PC-9 (cell line): ENCODE results near the gene LAMA2. TPM values are rescaled to one million over a fixed set of nuclear protein-coding genes. Genes with fewer than 3 reads are reported as not detected.

Source experiments
- BruUV-seq: library from RNA; stranded (reverse); fragments of 400-500 nt; replicated peaks from 2 replicates; lab custom pipeline; 2021; lab: Mats Ljungman, UMichigan
- CTCF ChIA-PET: fragments of 300-600 bp; sonication (Branson Sonifier 250); formaldehyde crosslinking; loops from one replicate; lab custom pipeline; 2022; ENCODE audit warnings: antibody characterized with exemption; lab: Charles Lee
- POLR2A ChIA-PET: fragments of 300-600 bp; sonication (Branson Sonifier 250); formaldehyde crosslinking; loops from one replicate; lab custom pipeline; 2022; ENCODE audit warnings: antibody characterized with exemption; ENCODE audit not compliant: unreplicated experiment; lab: Charles Lee
- DNase-seq, 2 experiments: peaks; one replicate each; pipeline versions ENCODE4 v3.0.0 to v3.0.0-alpha.2; 2015 to 2022; ENCODE audit warnings: mixed read lengths in 1 of 2
- H2AFZ ChIP-seq: fragments of 200-600 bp; sonication (generic); 2 replicates; pipeline ENCODE4 v1.8.1; 2017; ENCODE audit warnings: antibody characterized with exemption
- H3F3A ChIP-seq: fragments of 200-600 bp; sonication (generic); 2 replicates; pipeline ENCODE4 v1.8.1; 2017; ENCODE audit warnings: antibody characterized with exemption, mild to moderate bottlenecking, low read depth; ENCODE audit not compliant: insufficient read depth
- H3K27ac ChIP-seq: fragments of 200-600 bp; sonication (generic); 2 replicates; pipeline ENCODE4 v1.6.1; 2016; ENCODE audit warnings: mixed run types
- H3K27me3 ChIP-seq: fragments of 200-600 bp; sonication (generic); 2 replicates; pipeline ENCODE4 v1.6.1; 2016; ENCODE audit warnings: low read depth, mixed run types; ENCODE audit not compliant: insufficient read depth
- H3K36me3 ChIP-seq: fragments of 200-600 bp; sonication (generic); 2 replicates; pipeline ENCODE4 v1.6.1; 2016; ENCODE audit warnings: low read depth, mixed run types
- H3K4me1 ChIP-seq: fragments of 200-600 bp; sonication (generic); replicated peaks from 2 replicates; pipeline ENCODE4 v1.6.1; 2016; ENCODE audit warnings: mixed run types; ENCODE audit not compliant: insufficient read depth
- H3K4me2 ChIP-seq: fragments of 200-600 bp; sonication (generic); 2 replicates; pipeline ENCODE4 v1.6.1; 2017; ENCODE audit warnings: mixed run types
- H3K4me3 ChIP-seq: fragments of 200-600 bp; sonication (generic); 2 replicates; pipeline ENCODE4 v1.6.1; 2016; ENCODE audit warnings: mixed run types
- H3K79me2 ChIP-seq: fragments of 200-600 bp; sonication (generic); 2 replicates; pipeline ENCODE4 v1.6.1; 2017; ENCODE audit warnings: low read depth, mixed run types
- H3K9me2 ChIP-seq: fragments of 200-600 bp; sonication (generic); 2 replicates; pipeline ENCODE4 v1.8.1; 2017; ENCODE audit warnings: mild to moderate bottlenecking; ENCODE audit not compliant: insufficient read depth
- H3K9me3 ChIP-seq: fragments of 200-600 bp; sonication (generic); 2 replicates; pipeline ENCODE4 v1.8.1; 2016; ENCODE audit warnings: low read depth; ENCODE audit not compliant: insufficient read depth
- H4K20me1 ChIP-seq: fragments of 200-600 bp; sonication (generic); 2 replicates; pipeline ENCODE4 v1.8.1; 2017; ENCODE audit not compliant: insufficient read depth
- EZH2 ChIP-seq: fragments of 200-600 bp; sonication (generic); IDR thresholded peaks from 2 replicates; pipeline ENCODE4 v1.8.0; 2017; ENCODE audit warnings: antibody characterized with exemption, low read depth
- intact Hi-C: fragments of 100-400 bp; cut with micrococcal nuclease; formaldehyde crosslinking; loops from one replicate; pipeline ENCODE4 v1.10.0; 2022; ENCODE audit not compliant: unreplicated experiment
- total RNA-seq: library from RNA; stranded (reverse); gene quantifications from 2 replicates; pipeline ENCODE4 v1.2.3, GENCODE V29; 2021
- TF ChIP-seq, protein P1 (sequence below): fragments of 200-600 bp; sonication (generic); conservative IDR thresholded peaks from 2 replicates; pipeline ENCODE4 v1.6.1; 2017; ENCODE audit warnings: mixed run types, antibody characterized with exemption, mild to moderate bottlenecking, moderate library complexity

The LAMA2 gene
- total RNA-seq, 1 experiment from 2014 or later, result 2.8 TPM

- H3K79me2 ChIP-seq, result no peaks in the 10 kb centered on the region
These were observed 328.7 kb downstream of the LAMA2 start for GRCh38 chr6:129211626-129212025.

DNA sequence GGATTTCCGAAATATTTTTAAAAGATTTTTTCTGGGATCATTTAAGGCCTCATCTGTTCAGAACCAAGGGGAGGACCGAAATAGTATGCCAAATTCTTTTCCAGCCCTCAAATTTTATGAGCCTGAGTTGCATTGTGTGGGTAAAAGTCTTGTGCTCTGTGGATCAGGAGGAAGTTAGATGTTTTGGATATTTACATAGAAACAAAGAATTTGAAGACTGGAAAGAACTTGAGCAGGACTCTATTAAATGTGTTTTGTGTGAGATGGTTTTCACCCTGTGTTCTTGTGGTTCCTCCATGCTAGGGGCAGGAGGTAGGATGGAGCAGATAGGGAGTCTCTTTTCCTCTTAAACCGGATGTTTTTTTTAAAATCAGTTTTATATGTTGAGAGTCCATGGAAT is 329.1 kb downstream of the LAMA2 start:
- intact Hi-C loops, result no loop called here
- no peaks in the 10 kb centered on the region for H3K9me3 ChIP-seq
- BruUV-seq, result no TSS peak
- H3K4me2 ChIP-seq, result no peak overlapping the region
- H3K79me2 ChIP-seq, result no peaks in the 10 kb centered on the region
- TF ChIP-seq EZH2, result no peak
- TF ChIP-seq, protein P1, sequence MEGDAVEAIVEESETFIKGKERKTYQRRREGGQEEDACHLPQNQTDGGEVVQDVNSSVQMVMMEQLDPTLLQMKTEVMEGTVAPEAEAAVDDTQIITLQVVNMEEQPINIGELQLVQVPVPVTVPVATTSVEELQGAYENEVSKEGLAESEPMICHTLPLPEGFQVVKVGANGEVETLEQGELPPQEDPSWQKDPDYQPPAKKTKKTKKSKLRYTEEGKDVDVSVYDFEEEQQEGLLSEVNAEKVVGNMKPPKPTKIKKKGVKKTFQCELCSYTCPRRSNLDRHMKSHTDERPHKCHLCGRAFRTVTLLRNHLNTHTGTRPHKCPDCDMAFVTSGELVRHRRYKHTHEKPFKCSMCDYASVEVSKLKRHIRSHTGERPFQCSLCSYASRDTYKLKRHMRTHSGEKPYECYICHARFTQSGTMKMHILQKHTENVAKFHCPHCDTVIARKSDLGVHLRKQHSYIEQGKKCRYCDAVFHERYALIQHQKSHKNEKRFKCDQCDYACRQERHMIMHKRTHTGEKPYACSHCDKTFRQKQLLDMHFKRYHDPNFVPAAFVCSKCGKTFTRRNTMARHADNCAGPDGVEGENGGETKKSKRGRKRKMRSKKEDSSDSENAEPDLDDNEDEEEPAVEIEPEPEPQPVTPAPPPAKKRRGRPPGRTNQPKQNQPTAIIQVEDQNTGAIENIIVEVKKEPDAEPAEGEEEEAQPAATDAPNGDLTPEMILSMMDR, result no peak
- no peak overlapping the region for H3K27ac ChIP-seq
- no peaks in the 10 kb centered on the region for H4K20me1 ChIP-seq
- H3K4me3 ChIP-seq, result no peak overlapping the region
- ChIA-PET POLR2A (no interaction called here), CTCF (no interaction called here)
- H3K9me2 ChIP-seq, result no peaks in the 10 kb centered on the region
- peak overlapping the region; percentile 36; the same call in 1 of the 2 replicates for H2AFZ ChIP-seq
- peaks cover 9% of the 10 kb centered on the region for H3K4me1 ChIP-seq
- H3K27me3 ChIP-seq, result no peaks in the 10 kb centered on the region
- no peak for DNase-seq
- no peaks in the 10 kb centered on the region for H3K36me3 ChIP-seq
- peaks cover 6% of the 10 kb centered on the region; the same call in 1 of the 2 replicates for H3F3A ChIP-seq

More at GRCh38 chr6:129211626-129212025, 328.7 kb downstream of the LAMA2 start:
- Histone ChIP-seq H3K36me3 (no peaks in the 10 kb centered on the region), H3K4me3 (no peak overlapping the region), H2AFZ (no peak overlapping the region), H3K9me2 (no peaks in the 10 kb centered on the region), H3K9me3 (no peaks in the 10 kb centered on the region), H3K27me3 (no peaks in the 10 kb centered on the region), H3F3A (peaks cover 6% of the 10 kb centered on the region; the same call in 1 of the 2 replicates), H3K27ac (no peak overlapping the region), H4K20me1 (no peaks in the 10 kb centered on the region), H3K4me1 (peaks cover 9% of the 10 kb centered on the region), H3K4me2 (no peak overlapping the region)
- ChIA-PET CTCF (no interaction called here), POLR2A (no interaction called here)
- no peak for DNase-seq
- no TSS peak for BruUV-seq
- intact Hi-C loops, result no loop called here
- TF ChIP-seq, protein P1, result no peak
- TF ChIP-seq EZH2, result no peak

DNA sequence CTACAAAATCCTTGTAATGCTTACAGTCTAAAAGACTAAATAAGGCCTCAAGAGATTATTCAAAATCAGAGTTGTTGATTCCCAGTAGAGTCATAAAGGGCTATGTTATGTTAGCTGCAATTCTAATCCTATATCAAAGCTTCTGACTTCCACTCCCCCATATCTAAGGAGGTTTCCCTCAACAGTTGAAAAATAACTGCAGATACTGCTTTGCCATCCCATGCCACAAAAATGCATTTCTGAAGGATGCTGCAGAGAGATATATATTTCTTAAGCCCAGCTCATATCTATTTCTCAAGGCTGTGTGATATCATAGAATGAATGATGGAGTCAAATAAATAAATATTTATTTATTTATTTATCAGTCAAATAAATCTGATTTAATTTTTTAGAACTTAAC is 332.3 kb downstream of the LAMA2 start:
- no peaks in the 10 kb centered on the region for H3K36me3 ChIP-seq
- H3K4me1 ChIP-seq, result no peaks in the 10 kb centered on the region; the same call in 1 of the 2 replicates
- no peak overlapping the region for H3K4me2 ChIP-seq
- H3K4me3 ChIP-seq, result no peak overlapping the region
- no peaks in the 10 kb centered on the region for H3K79me2 ChIP-seq
- H3K9me2 ChIP-seq, result no peaks in the 10 kb centered on the region
- no peaks in the 10 kb centered on the region for H4K20me1 ChIP-seq
- no peaks in the 10 kb centered on the region for H3K27me3 ChIP-seq
- H3K9me3 ChIP-seq, result no peaks in the 10 kb centered on the region
- H2AFZ ChIP-seq, result no peak overlapping the region
- no peaks in the 10 kb centered on the region for H3F3A ChIP-seq
- TF ChIP-seq EZH2, result no peak
- TF ChIP-seq, protein P1, result no peak
- intact Hi-C loops, result no loop called here
- no peak overlapping the region for H3K27ac ChIP-seq
- ChIA-PET POLR2A (no interaction called here), CTCF (no interaction called here)
- no peak for DNase-seq
- BruUV-seq, result no TSS peak
